GM19099 (cell line): Measurements from ENCODE around the gene CHSY3.

Experiments
- POLR2A ChIP-seq: IDR thresholded peaks from 3 replicates; pipeline ENCODE4 v1.6.1; 2011; ENCODE audit warnings: low read depth; ENCODE audit not compliant: insufficient read length; ENCODE audit errors: extremely low read depth

CHSY3 gene

DNA sequence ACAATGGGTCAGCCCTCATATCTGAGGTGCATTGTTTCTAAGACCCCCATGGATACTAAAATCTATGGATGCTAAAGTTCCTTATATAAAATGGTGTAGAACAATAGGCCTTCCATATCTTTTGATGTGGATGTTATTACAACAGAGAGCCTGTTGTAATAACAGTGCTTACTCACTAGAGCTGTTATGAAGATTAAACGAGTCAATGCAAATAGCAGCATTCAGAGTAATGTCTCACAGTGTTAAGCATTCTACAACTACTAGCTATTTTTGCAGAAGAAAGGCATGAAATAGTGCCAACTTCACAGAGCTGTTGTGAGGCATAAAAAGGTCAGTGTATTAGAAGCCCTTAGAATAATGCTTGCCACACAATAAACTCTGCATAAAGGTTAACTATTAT is 13.0 kb downstream of the CHSY3 start:
- no peak for TF ChIP-seq POLR2A

DNA sequence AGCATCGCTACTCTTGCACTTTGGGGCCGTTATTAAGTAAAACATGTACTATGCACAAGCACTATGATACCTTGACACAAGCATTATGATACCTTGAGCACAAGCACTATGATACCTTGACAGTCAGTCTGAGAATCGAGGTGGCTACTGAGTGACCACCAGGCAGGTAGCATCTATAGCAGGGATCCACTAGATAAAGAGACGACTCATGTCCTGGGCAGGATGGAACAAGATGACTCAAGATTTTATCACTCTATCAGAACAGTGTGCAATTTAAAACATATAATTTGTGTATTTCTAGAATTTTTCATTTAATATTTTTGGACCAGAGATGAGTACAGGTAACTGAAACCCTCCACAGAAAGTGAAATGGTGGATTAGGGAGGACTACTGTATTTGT is 16.9 kb downstream of the CHSY3 start:
- no peak for TF ChIP-seq POLR2A

DNA sequence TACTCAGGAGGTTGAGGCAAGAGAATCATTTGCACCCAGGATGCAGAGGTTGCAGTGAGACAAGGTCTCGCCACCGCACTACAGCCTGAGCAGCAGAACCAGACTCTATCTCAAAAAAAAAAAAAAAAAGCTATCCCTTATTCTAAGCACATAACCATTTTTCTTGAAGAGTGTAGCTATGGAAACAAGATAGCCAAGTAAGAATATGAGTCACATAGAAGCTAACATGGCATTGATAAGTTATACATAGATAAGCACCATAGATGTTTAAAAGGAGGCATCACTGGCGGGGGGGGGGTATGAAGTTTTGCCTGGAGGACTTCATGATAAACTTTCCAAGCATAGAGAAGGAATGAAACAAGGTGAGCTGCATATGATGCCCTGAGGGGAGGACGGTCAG is 26.0 kb downstream of the CHSY3 start:
- no peak for TF ChIP-seq POLR2A

DNA sequence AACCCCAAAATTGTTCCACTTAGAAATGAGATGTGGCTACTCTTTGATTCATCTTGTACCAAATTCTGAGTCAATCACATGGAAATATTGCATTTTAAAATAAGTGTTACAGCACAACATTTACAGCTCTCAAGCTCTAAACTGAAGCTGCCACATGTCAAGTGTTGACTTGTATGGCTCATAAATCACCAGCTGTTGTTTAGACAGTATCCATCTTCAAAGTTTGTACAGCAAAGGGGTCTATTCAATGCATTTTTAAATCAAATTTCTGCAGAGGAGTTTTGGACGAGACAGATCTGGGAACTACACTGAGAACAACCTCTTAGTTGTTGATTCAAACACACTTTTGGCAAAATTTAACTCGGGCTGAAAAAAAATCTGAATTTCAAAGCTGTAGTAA is 31.4 kb downstream of the CHSY3 start:
- no peak for TF ChIP-seq POLR2A

DNA sequence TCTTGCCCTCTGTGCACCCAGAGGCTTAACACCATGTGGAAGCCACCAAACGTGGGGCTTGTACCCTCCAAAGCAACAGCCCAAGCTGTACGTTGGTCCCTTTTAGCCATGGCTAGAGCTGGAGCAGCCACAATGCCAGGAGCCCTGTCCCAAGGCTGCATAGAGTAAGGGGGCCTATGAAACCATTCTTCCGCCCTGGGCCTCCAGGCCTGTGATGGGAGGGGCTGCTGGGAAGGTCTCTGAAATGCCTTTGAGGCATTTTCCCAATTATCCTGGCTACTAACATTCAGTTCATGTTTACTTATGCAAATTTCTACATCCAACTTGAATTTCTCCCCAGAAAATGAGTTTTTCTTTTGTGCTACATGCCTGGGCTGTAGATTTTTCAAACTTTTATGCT is 33.8 kb downstream of the CHSY3 start:
- no peak for TF ChIP-seq POLR2A

GRCh38 chr5:129943936-129944335 is 39.7 kb downstream of the CHSY3 start:
- no peak for TF ChIP-seq POLR2A

DNA sequence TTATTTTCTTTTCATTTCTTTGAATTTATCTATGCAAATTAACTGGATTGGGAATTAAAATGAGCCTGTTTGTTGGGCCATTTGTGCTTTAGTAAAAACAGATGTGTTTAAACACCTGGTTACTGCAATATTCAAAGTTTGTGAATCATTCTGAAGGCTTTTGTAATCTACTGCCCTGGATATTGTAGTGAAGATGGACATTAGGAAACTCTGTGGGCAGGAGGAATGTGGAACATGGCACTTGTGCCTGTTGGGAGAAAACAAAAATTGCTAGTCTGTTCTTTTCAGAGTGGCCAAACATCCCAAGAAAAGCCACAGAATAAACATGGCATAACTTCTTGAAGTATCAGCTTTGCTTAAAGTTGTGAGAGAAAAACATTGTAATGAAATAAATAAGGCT is 40.8 kb downstream of the CHSY3 start:
- TF ChIP-seq POLR2A = no peak

DNA sequence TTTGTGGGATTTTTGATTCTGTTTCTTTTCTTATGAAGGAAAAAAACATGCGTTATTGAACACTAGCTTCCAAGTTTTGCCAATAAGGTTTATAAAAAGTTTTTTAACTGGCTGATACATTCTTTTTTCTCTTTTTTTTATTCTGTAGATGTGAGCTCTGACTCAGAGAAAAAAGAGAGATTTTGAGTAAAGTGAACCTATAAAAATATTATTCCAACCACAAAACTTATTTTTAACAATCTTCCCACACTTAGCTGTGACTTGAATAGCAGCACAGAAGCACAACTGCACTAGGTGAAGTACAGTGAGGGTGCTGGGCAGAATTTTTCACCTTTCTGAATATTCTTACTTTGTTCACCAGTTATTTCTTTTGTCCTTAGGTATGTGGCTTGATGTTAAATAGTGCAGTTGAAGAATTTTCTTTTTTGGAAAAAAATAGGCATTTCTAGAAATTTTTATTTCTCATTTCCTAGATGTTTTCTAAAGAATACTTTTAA is 41.6 kb downstream of the CHSY3 start:
- no peak for TF ChIP-seq POLR2A

- TF ChIP-seq POLR2A = no peak
Observed at GRCh38 chr5:129951039-129951438, 46.8 kb downstream of the CHSY3 start.

- no peak for TF ChIP-seq POLR2A
Observed at GRCh38 chr5:129958581-129958980, 54.3 kb downstream of the CHSY3 start.

- TF ChIP-seq POLR2A = no peak
Observed at GRCh38 chr5:129960831-129961230, 56.6 kb downstream of the CHSY3 start.

- no peak for TF ChIP-seq POLR2A
Observed at GRCh38 chr5:129962506-129962905, 58.2 kb downstream of the CHSY3 start.

GRCh38 chr5:129963359-129963758 is 59.1 kb downstream of the CHSY3 start:
- no peak for TF ChIP-seq POLR2A

GRCh38 chr5:129966071-129966470 is 61.8 kb downstream of the CHSY3 start:
- no peak for TF ChIP-seq POLR2A

- no peak for TF ChIP-seq POLR2A
Observed at GRCh38 chr5:129971714-129972113, 67.4 kb downstream of the CHSY3 start.

- no peak for TF ChIP-seq POLR2A
Observed at GRCh38 chr5:129972465-129973141, 68.3 kb downstream of the CHSY3 start.
